OCI-LY1 (cell line): ENCODE data around the gene STRIT1.

Experiments
- CTCF ChIP-seq: fragments of 200-600 bp; sonication (generic), shearing (Covaris generic); IDR thresholded peaks from 2 replicates; pipeline ENCODE4 v1.5.1; 2017; ENCODE audit warnings: mild to moderate bottlenecking, antibody characterized with exemption, low read length, moderate library complexity, mixed read lengths
- EZH2 ChIP-seq: fragments of 200-600 bp; sonication (generic), shearing (Covaris generic); IDR thresholded peaks from 2 replicates; pipeline ENCODE4 v1.8.0; 2017; ENCODE audit warnings: borderline replicate concordance, mixed run types, mild to moderate bottlenecking, antibody characterized with exemption, low read length, moderate library complexity, mixed read lengths

GRCh38 chr3:155285936-155286335, 7.5 kb downstream of the STRIT1 start:
- TF ChIP-seq CTCF (no peak), EZH2 (no peak)
